Thoracic aorta (tissue), 2 donors: Measurements from ENCODE around the gene DENND2A. TPM values are rescaled to one million over a fixed set of nuclear protein-coding genes. Genes with fewer than 3 reads are reported as not detected.

ENCODE experiments used
- ATAC-seq: fragments of 150-250 bp; one replicate; pipeline ENCODE4 v1.8.0; 2017; ENCODE audit warnings: low read depth; ENCODE audit not compliant: insufficient number of reproducible peaks, low FRiP score
- DNase-seq: peaks from one replicate; pipeline ENCODE4 v3.0.0-alpha.2; 2020; ENCODE audit warnings: low spot score
- H3K27ac ChIP-seq, 2 donors: fragments of 200-600 bp; sonication (generic); 1 replicate in 1 of 2; 2 replicates in 1 of 2; pipeline ENCODE4 v1.5.1; 2016; ENCODE audit warnings: mild to moderate bottlenecking in 2 of 2, moderate library complexity in 2 of 2
- H3K27me3 ChIP-seq: fragments of 200-600 bp; sonication (generic); replicated peaks from 2 replicates; pipeline ENCODE4 v1.6.0; 2016; ENCODE audit warnings: mild to moderate bottlenecking; ENCODE audit not compliant: insufficient read depth
- H3K36me3 ChIP-seq: fragments of 200-600 bp; sonication (generic); one replicate; pipeline ENCODE4 v1.5.1; 2016
- H3K4me1 ChIP-seq, 2 donors: fragments of 200-600 bp; sonication (generic); 1 replicate in 1 of 2; 2 replicates in 1 of 2; pipeline versions ENCODE4 v1.5.1 to v1.6.0; 2016; ENCODE audit warnings: low read depth in 2 of 2, mild to moderate bottlenecking in 1 of 2; ENCODE audit not compliant: control insufficient read depth in 1 of 2
- H3K4me3 ChIP-seq: fragments of 200-600 bp; sonication (generic); 2 replicates; pipeline ENCODE4 v1.5.1; 2016; ENCODE audit warnings: mild to moderate bottlenecking
- H3K9me3 ChIP-seq: fragments of 200-600 bp; sonication (generic); 2 replicates; pipeline ENCODE4 v1.5.1; 2016
- CTCF ChIP-seq: fragments of 200-600 bp; sonication (generic); IDR thresholded peaks from one replicate; pipeline ENCODE4 v1.5.1; 2019; ENCODE audit warnings: antibody characterized with exemption
- total RNA-seq, 2 donors: library from RNA; depleted of rRNA; stranded (reverse); fragments of >200 nt; gene quantifications; one replicate each; pipeline versions ENCODE4 v1.1.0 to v1.2.3, GENCODE V29; 2016

Gene DENND2A
- total RNA-seq, 2 donors from 2014 or later: 4.9 to 5.1 TPM

- H3K9me3 ChIP-seq: no peaks in the 10 kb centered on the region
- H3K4me3 ChIP-seq: no peak overlapping the region
- DNase-seq: no peak
- H3K4me1 ChIP-seq: no peaks in the 10 kb centered on the region
- no peak for TF ChIP-seq CTCF
- no peaks in the 10 kb centered on the region for H3K27me3 ChIP-seq
- H3K36me3 ChIP-seq: no peaks in the 10 kb centered on the region
- H3K27ac ChIP-seq: no peak overlapping the region
- no peak for ATAC-seq
Observed at GRCh38 chr7:140585333-140585732, 55.3 kb downstream of the DENND2A start.

- DNase-seq (no peak), ATAC-seq (no peak)
- no peak for TF ChIP-seq CTCF
- Histone ChIP-seq H3K27ac (no peak overlapping the region), H3K27me3 (no peaks in the 10 kb centered on the region), H3K4me3 (no peak overlapping the region), H3K9me3 (no peaks in the 10 kb centered on the region), H3K36me3 (no peaks in the 10 kb centered on the region), H3K4me1 (no peaks in the 10 kb centered on the region)
Observed at GRCh38 chr7:140584195-140584851, 56.3 kb downstream of the DENND2A start.

GRCh38 chr7:140581411-140581810 lies 59.2 kb downstream of the DENND2A start:
- H3K27me3 ChIP-seq: no peaks in the 10 kb centered on the region
- H3K4me1 ChIP-seq: no peaks in the 10 kb centered on the region
- DNase-seq (no peak), ATAC-seq (no peak)
- H3K36me3 ChIP-seq: no peaks in the 10 kb centered on the region
- TF ChIP-seq CTCF: no peak
- no peaks in the 10 kb centered on the region for H3K9me3 ChIP-seq
- H3K27ac ChIP-seq: no peak overlapping the region
- no peak overlapping the region for H3K4me3 ChIP-seq

GRCh38 chr7:140577651-140578050 lies 63.0 kb downstream of the DENND2A start:
- no peak overlapping the region for H3K4me3 ChIP-seq
- H3K27me3 ChIP-seq: no peaks in the 10 kb centered on the region
- H3K27ac ChIP-seq: no peak overlapping the region
- no peak for TF ChIP-seq CTCF
- no peaks in the 10 kb centered on the region for H3K4me1 ChIP-seq
- no peak for DNase-seq
- no peaks in the 10 kb centered on the region for H3K36me3 ChIP-seq
- no peaks in the 10 kb centered on the region for H3K9me3 ChIP-seq
- no peak for ATAC-seq

- H3K27ac ChIP-seq: no peak overlapping the region
- H3K27me3 ChIP-seq: no peaks in the 10 kb centered on the region
- no peaks in the 10 kb centered on the region for H3K4me1 ChIP-seq
- no peak for TF ChIP-seq CTCF
- no peak for DNase-seq
- H3K36me3 ChIP-seq: no peaks in the 10 kb centered on the region
- ATAC-seq: no peak
- H3K4me3 ChIP-seq: no peak overlapping the region
- H3K9me3 ChIP-seq: no peaks in the 10 kb centered on the region
Observed at GRCh38 chr7:140576589-140576988, 64.0 kb downstream of the DENND2A start.
